Smooth muscle cell (in vitro differentiated cells): ENCODE results near the gene CPSF2. TPM values are rescaled to one million over a fixed set of nuclear protein-coding genes. Genes with fewer than 3 reads are reported as not detected.

ENCODE experiments used
- DNase-seq: peaks from one replicate; lab custom pipeline; 2025; ENCODE audit not compliant: unreplicated experiment; lab: John Stamatoyannopoulos, UW
- H2AFZ ChIP-seq: fragments of 200-600 bp; sonication (generic); 2 replicates; pipeline ENCODE4 v1.6.0; 2016; ENCODE audit warnings: antibody characterized with exemption, low read depth, mild to moderate bottlenecking
- H3F3A ChIP-seq: fragments of 200-600 bp; sonication (generic); 2 replicates; pipeline ENCODE4 v1.6.0; 2017; ENCODE audit warnings: antibody characterized with exemption, low read depth
- H3K27ac ChIP-seq: fragments of 200-600 bp; sonication (generic); 2 replicates; pipeline ENCODE4 v1.5.1; 2016; ENCODE audit warnings: low read depth, mild to moderate bottlenecking
- H3K27me3 ChIP-seq: fragments of 200-600 bp; sonication (generic); 2 replicates; pipeline ENCODE4 v1.6.1; 2016; ENCODE audit warnings: low read depth, mild to moderate bottlenecking
- H3K36me3 ChIP-seq: fragments of 200-600 bp; sonication (generic); 2 replicates; pipeline ENCODE4 v1.5.1; 2016; ENCODE audit warnings: low read depth
- H3K4me1 ChIP-seq: fragments of 200-600 bp; sonication (generic); 2 replicates; pipeline ENCODE4 v1.5.1; 2016; ENCODE audit warnings: low read depth
- H3K4me2 ChIP-seq: fragments of 200-600 bp; sonication (generic); 2 replicates; pipeline ENCODE4 v1.6.0; 2016; ENCODE audit warnings: mild to moderate bottlenecking
- H3K4me3 ChIP-seq: fragments of 200-600 bp; sonication (generic); 2 replicates; pipeline ENCODE4 v1.5.1; 2016; ENCODE audit warnings: mild to moderate bottlenecking
- H3K79me2 ChIP-seq: fragments of 200-600 bp; sonication (generic); 2 replicates; pipeline ENCODE4 v1.6.0; 2016; ENCODE audit warnings: low read depth, mild to moderate bottlenecking
- H3K9ac ChIP-seq: fragments of 200-600 bp; sonication (generic); 2 replicates; pipeline ENCODE4 v1.6.0; 2016; ENCODE audit warnings: low read depth
- H3K9me3 ChIP-seq: fragments of 200-600 bp; sonication (generic); replicated peaks from 2 replicates; pipeline ENCODE4 v1.5.1; 2016; ENCODE audit warnings: low read depth
- H4K20me1 ChIP-seq: fragments of 200-600 bp; sonication (generic); 2 replicates; pipeline ENCODE4 v1.6.0; 2016; ENCODE audit warnings: low read depth
- CTCF ChIP-seq: fragments of 200-600 bp; sonication (generic); IDR thresholded peaks from 2 replicates; pipeline ENCODE4 v1.5.1; 2017; ENCODE audit warnings: borderline replicate concordance, mild to moderate bottlenecking, antibody characterized with exemption; ENCODE audit not compliant: insufficient read depth, poor library complexity, severe bottlenecking
- WGBS: methylation state at CpG from one replicate; pipeline ENCODE4 v1.1.7; 2016; ENCODE audit warnings: low lambda C conversion rate; 5-methylcytosine and 5-hydroxymethylcytosine counted together
- polyA plus RNA-seq: library from polyadenylated mRNA; unstranded; fragments of >200 nt; fragmentation: Nextera tagmentation; extraction: Ambion mirVana; gene quantifications from 2 replicates; pipeline ENCODE4 v1.2.1, GENCODE V29; 2016
- total RNA-seq: library from RNA; depleted of rRNA; stranded (reverse); fragments of >200 nt; gene quantifications from 2 replicates; pipeline ENCODE4 v1.2.3, GENCODE V29; 2014

Gene CPSF2
- total and polyA plus RNA-seq, 2 experiments from 2014 or later: 33.2 to 53.7 TPM

- TF ChIP-seq CTCF: no peak
- DNase-seq: no peak
- Histone ChIP-seq H3K79me2 (peaks cover 7% of the 10 kb centered on the region), H3K9ac (no peak overlapping the region), H2AFZ (no peak overlapping the region), H3K4me2 (no peak overlapping the region), H3K27ac (no peak overlapping the region), H3K27me3 (no peaks in the 10 kb centered on the region), H3K36me3 (peaks cover 34% of the 10 kb centered on the region), H3K4me1 (no peaks in the 10 kb centered on the region), H3F3A (no peaks in the 10 kb centered on the region), H3K9me3 (no peaks in the 10 kb centered on the region), H4K20me1 (peaks cover 3% of the 10 kb centered on the region), H3K4me3 (no peak overlapping the region)
- 89% methylated on average over 1 of the region's 1 CpG for WGBS
Observed at GRCh38 chr14:92134456-92134855, 12.7 kb downstream of the CPSF2 start.

GRCh38 chr14:92135269-92135668, 13.5 kb downstream of the CPSF2 start:
- no peaks in the 10 kb centered on the region for H3K27me3 ChIP-seq
- no peak overlapping the region for H2AFZ ChIP-seq
- WGBS: 93% methylated on average over 1 of the region's 1 CpG
- no peaks in the 10 kb centered on the region for H3F3A ChIP-seq
- peaks cover 7% of the 10 kb centered on the region for H3K79me2 ChIP-seq
- no peak overlapping the region for H3K27ac ChIP-seq
- no peaks in the 10 kb centered on the region for H3K4me1 ChIP-seq
- no peaks in the 10 kb centered on the region for H4K20me1 ChIP-seq
- H3K4me2 ChIP-seq: no peak overlapping the region
- peak; percentile 63 for TF ChIP-seq CTCF
- no peaks in the 10 kb centered on the region for H3K9me3 ChIP-seq
- H3K9ac ChIP-seq: no peak overlapping the region
- H3K4me3 ChIP-seq: no peak overlapping the region
- H3K36me3 ChIP-seq: peaks cover 27% of the 10 kb centered on the region
- DNase-seq: no peak

- no peaks in the 10 kb centered on the region for H3K4me1 ChIP-seq
- no peak overlapping the region for H3K27ac ChIP-seq
- no peak overlapping the region for H3K9ac ChIP-seq
- no peak for TF ChIP-seq CTCF
- DNase-seq: no peak
- no peaks in the 10 kb centered on the region for H4K20me1 ChIP-seq
- no peaks in the 10 kb centered on the region for H3F3A ChIP-seq
- H3K4me2 ChIP-seq: no peak overlapping the region
- WGBS: 88% methylated on average over 4 of the region's 4 CpGs
- H2AFZ ChIP-seq: no peak overlapping the region
- H3K36me3 ChIP-seq: peaks cover 45% of the 10 kb centered on the region
- H3K79me2 ChIP-seq: peaks cover 4% of the 10 kb centered on the region
- no peak overlapping the region for H3K4me3 ChIP-seq
- no peaks in the 10 kb centered on the region for H3K9me3 ChIP-seq
- H3K27me3 ChIP-seq: no peaks in the 10 kb centered on the region
Observed at GRCh38 chr14:92143309-92143708, 21.5 kb downstream of the CPSF2 start.

- no peaks in the 10 kb centered on the region for H3K27me3 ChIP-seq
- peaks cover 42% of the 10 kb centered on the region for H3K36me3 ChIP-seq
- DNase-seq: no peak
- no peak overlapping the region for H3K4me3 ChIP-seq
- WGBS: 97% methylated on average over 3 of the region's 3 CpGs
- H3K79me2 ChIP-seq: peaks cover 4% of the 10 kb centered on the region
- H3K9me3 ChIP-seq: no peaks in the 10 kb centered on the region
- no peak overlapping the region for H3K4me2 ChIP-seq
- H3K9ac ChIP-seq: no peak overlapping the region
- H3K27ac ChIP-seq: no peak overlapping the region
- no peak for TF ChIP-seq CTCF
- no peaks in the 10 kb centered on the region for H3K4me1 ChIP-seq
- H4K20me1 ChIP-seq: no peaks in the 10 kb centered on the region
- no peak overlapping the region for H2AFZ ChIP-seq
- H3F3A ChIP-seq: no peaks in the 10 kb centered on the region
Observed at GRCh38 chr14:92143962-92144361, 22.2 kb downstream of the CPSF2 start.
